Type B pancreatic cell (in vitro differentiated cells): ENCODE results near the gene SVIL. TPM values are rescaled to one million over a fixed set of nuclear protein-coding genes. Genes with fewer than 3 reads are reported as not detected.

Experiments used
- DNase-seq: peaks from one replicate; pipeline ENCODE4 v3.0.0; 2021; ENCODE audit warnings: mixed read lengths; ENCODE audit not compliant: unreplicated experiment; ENCODE audit errors: extremely low spot score
- H3K27ac Mint-ChIP-seq: 2 replicates; pipeline ENCODE4 v1.8.0; 2021; ENCODE audit warnings: mild to moderate bottlenecking, mixed read lengths
- H3K27me3 Mint-ChIP-seq: 2 replicates; pipeline ENCODE4 v1.8.0; 2021; ENCODE audit warnings: mixed read lengths
- H3K36me3 Mint-ChIP-seq: 2 replicates; pipeline ENCODE4 v1.8.0; 2021; ENCODE audit warnings: mixed read lengths
- H3K4me1 Mint-ChIP-seq: one replicate; pipeline ENCODE4 v1.8.0; 2021; ENCODE audit warnings: mixed read lengths; ENCODE audit not compliant: unreplicated experiment
- H3K4me3 Mint-ChIP-seq: 2 replicates; pipeline ENCODE4 v1.8.0; 2021; ENCODE audit warnings: mild to moderate bottlenecking, mixed read lengths
- H3K9me3 Mint-ChIP-seq: 2 replicates; pipeline ENCODE4 v1.8.0; 2021; ENCODE audit warnings: mixed read lengths
- CTCF ChIP-seq: fragments of 200-600 bp; sonication (generic); conservative IDR thresholded peaks from 2 replicates; pipeline ENCODE4 v1.5.0; 2021; ENCODE audit warnings: antibody characterized with exemption, mild to moderate bottlenecking
- long read RNA-seq: library from polyadenylated mRNA; unstranded; transcript quantifications from one replicate; pipeline ENCODE4 v2.0.0, GENCODE V29; 2020
- total RNA-seq: library from RNA; stranded (reverse); gene quantifications from 2 replicates; pipeline ENCODE4 v1.2.1, GENCODE V29; 2021; ENCODE audit warnings: low replicate concordance

Gene SVIL
- 171 and 195 TPM in 2 replicates for total RNA-seq
- long read RNA-seq, partial matches to known transcripts = 71 of 86 reads
- long read RNA-seq, other reads (novel, unspliced or antisense) = 15 of 86 reads

GRCh38 chr10:29634764-29635625 lies at the start of gene SVIL:
Gene SVIL (minus strand): TSS chr10:29634971. CDS start chr10:29555058, 79,913 bp downstream.
- H3K4me3 Mint-ChIP-seq = peak within 1 kb of the TSS; percentile 72
- H3K4me1 Mint-ChIP-seq = peaks cover 43% of the 10 kb centered on the region
- H3K27me3 Mint-ChIP-seq = no peaks in the 10 kb centered on the region
- no peaks in the 10 kb centered on the region for H3K9me3 Mint-ChIP-seq
- H3K27ac Mint-ChIP-seq = peak within 1 kb of the TSS; percentile 85
- TF ChIP-seq CTCF = peak; percentile 36
- DNase-seq = no peak
- peaks cover 27% of the 10 kb centered on the region for H3K36me3 Mint-ChIP-seq

- H3K36me3 Mint-ChIP-seq = peaks cover 72% of the 10 kb centered on the region
- peak overlapping the region; percentile 57 for H3K27ac Mint-ChIP-seq
- DNase-seq = no peak
- no peaks in the 10 kb centered on the region for H3K27me3 Mint-ChIP-seq
- peaks cover 11% of the 10 kb centered on the region for H3K4me1 Mint-ChIP-seq
- peak overlapping the region; percentile 50 for H3K4me3 Mint-ChIP-seq
- TF ChIP-seq CTCF = no peak
- H3K9me3 Mint-ChIP-seq = no peaks in the 10 kb centered on the region
These were observed 47.1 kb upstream of the SVIL start for GRCh38 chr10:29681676-29682448.

- no peaks in the 10 kb centered on the region for H3K27me3 Mint-ChIP-seq
- peaks cover 78% of the 10 kb centered on the region for H3K36me3 Mint-ChIP-seq
- H3K4me1 Mint-ChIP-seq = peaks cover 11% of the 10 kb centered on the region
- H3K27ac Mint-ChIP-seq = peak overlapping the region; percentile 32
- no peak for DNase-seq
- H3K9me3 Mint-ChIP-seq = peaks cover 10% of the 10 kb centered on the region
- no peak for TF ChIP-seq CTCF
- no peak overlapping the region for H3K4me3 Mint-ChIP-seq
These were observed 45.3 kb upstream of the SVIL start for GRCh38 chr10:29680091-29680490.

GRCh38 chr10:29676732-29677131 lies 42.0 kb upstream of the SVIL start:
- Mint-ChIP-seq H3K27me3 (no peaks in the 10 kb centered on the region), H3K27ac (no peak overlapping the region), H3K9me3 (peaks cover 10% of the 10 kb centered on the region), H3K4me1 (peaks cover 7% of the 10 kb centered on the region), H3K36me3 (peaks cover 70% of the 10 kb centered on the region), H3K4me3 (no peak overlapping the region)
- TF ChIP-seq CTCF = no peak
- no peak for DNase-seq

- H3K27me3 Mint-ChIP-seq = no peaks in the 10 kb centered on the region
- DNase-seq = no peak
- H3K36me3 Mint-ChIP-seq = peaks cover 73% of the 10 kb centered on the region
- H3K4me3 Mint-ChIP-seq = no peak overlapping the region
- no peak for TF ChIP-seq CTCF
- peaks cover 12% of the 10 kb centered on the region for H3K4me1 Mint-ChIP-seq
- H3K27ac Mint-ChIP-seq = no peak overlapping the region
- H3K9me3 Mint-ChIP-seq = peaks cover 10% of the 10 kb centered on the region
These were observed 41.2 kb upstream of the SVIL start for GRCh38 chr10:29675984-29676383.
